Panc1 (cell line): ENCODE results near the gene EVI5. TPM values are rescaled to one million over a fixed set of nuclear protein-coding genes. Genes with fewer than 3 reads are reported as not detected.

Experiments
- ATAC-seq: fragments of 200-7000 bp; cut with Tn5 transposase; 2 replicates; pipeline ENCODE4 v1.9.1; 2020; ENCODE audit warnings: mild to moderate bottlenecking, moderate library complexity
- BruUV-seq: library from RNA; stranded (reverse); fragments of 400-500 nt; replicated peaks from 2 replicates; lab custom pipeline; 2021; lab: Mats Ljungman, UMichigan
- CTCF ChIA-PET: fragments of 300-600 bp; sonication (Branson Sonifier 250); formaldehyde crosslinking; loops from one replicate; lab custom pipeline; 2022; ENCODE audit warnings: antibody characterized with exemption; lab: Charles Lee
- POLR2A ChIA-PET: fragments of 300-600 bp; sonication (Branson Sonifier 250); formaldehyde crosslinking; loops from one replicate; lab custom pipeline; 2022; ENCODE audit warnings: antibody characterized with exemption; lab: Charles Lee
- DNase-seq: peaks from one replicate; pipeline ENCODE4 v3.0.0-alpha.2; 2010; ENCODE audit warnings: low read depth, low spot score
- H3K27ac ChIP-seq: 2 replicates; pipeline ENCODE4 v1.5.1; 2011; ENCODE audit warnings: mild to moderate bottlenecking, low read length, inconsistent platforms
- H3K27me3 ChIP-seq: fragments of 200-500 bp; sonication (Bioruptor generic); 2 replicates; pipeline ENCODE4 v1.6.0; 2014; ENCODE audit warnings: low read length, inconsistent platforms; ENCODE audit not compliant: control insufficient read depth, insufficient read depth
- H3K36me3 ChIP-seq: fragments of 200-500 bp; sonication (Bioruptor generic); 2 replicates; pipeline ENCODE4 v1.5.1; 2014; ENCODE audit warnings: inconsistent platforms, mild to moderate bottlenecking, low read length, moderate library complexity; ENCODE audit not compliant: control insufficient read depth, insufficient read depth
- H3K4me1 ChIP-seq: 2 replicates; pipeline ENCODE4 v1.5.1; 2011; ENCODE audit warnings: inconsistent platforms, mild to moderate bottlenecking, low read length, moderate library complexity; ENCODE audit not compliant: control insufficient read depth, insufficient read depth
- H3K4me3 ChIP-seq, 2 experiments: 2 replicates each; pipeline ENCODE4 v1.5.1; 2011 to 2012; ENCODE audit warnings: low read depth in 2 of 2, low read length in 2 of 2, mild to moderate bottlenecking in 2 of 2, inconsistent platforms in 1 of 2, moderate library complexity in 1 of 2
- H3K9me3 ChIP-seq: fragments of 200-500 bp; sonication (Bioruptor generic); 2 replicates; pipeline ENCODE4 v1.5.1; 2014; ENCODE audit warnings: low read depth, mild to moderate bottlenecking, inconsistent platforms, low read length, moderate library complexity; ENCODE audit not compliant: control insufficient read depth, insufficient read depth
- CTCF ChIP-seq: fragments of 450-650 bp; IDR thresholded peaks from 2 replicates; pipeline ENCODE4 v1.5.1; 2017; ENCODE audit warnings: mild to moderate bottlenecking
- POLR2AphosphoS5 ChIP-seq: IDR thresholded peaks from 2 replicates; pipeline ENCODE4 v1.6.1; 2012; ENCODE audit warnings: mild to moderate bottlenecking, low read depth, low read length, moderate library complexity
- REST ChIP-seq, 2 experiments: IDR thresholded peaks; 2 replicates each; pipeline ENCODE4 v1.6.1; 2011 to 2012; ENCODE audit warnings: low read depth in 2 of 2, control low read depth in 1 of 2, low read length in 1 of 2, mild to moderate bottlenecking in 1 of 2, moderate library complexity in 1 of 2; ENCODE audit not compliant: insufficient read depth in 1 of 2
- SIN3A ChIP-seq: IDR thresholded peaks from 2 replicates; pipeline ENCODE4 v1.6.1; 2012; ENCODE audit warnings: low read depth, mild to moderate bottlenecking, low read length, moderate library complexity, borderline replicate concordance; ENCODE audit not compliant: insufficient read depth
- TCF7L2 ChIP-seq: IDR thresholded peaks from 2 replicates; pipeline ENCODE4 v1.6.1; 2011; ENCODE audit warnings: mild to moderate bottlenecking, low read depth, low read length, inconsistent platforms
- in situ Hi-C: cut with HindIII; loops from 2 replicates; pipeline ENCODE4 v1.10.0; 2016; ENCODE audit warnings: low sequenced_read_pairs, low pct_unique_long_range_greater_than_20kb
- intact Hi-C: fragments of 100-400 bp; cut with micrococcal nuclease; formaldehyde crosslinking; loops from one replicate; pipeline ENCODE4 v1.10.0; 2022; ENCODE audit not compliant: unreplicated experiment
- total RNA-seq: library from RNA; stranded (reverse); gene quantifications from one replicate; pipeline ENCODE4 v1.2.1, GENCODE V29; 2021; ENCODE audit not compliant: unreplicated experiment

Gene EVI5
- total RNA-seq, 1 experiment from 2014 or later: 21.2 TPM

DNA sequence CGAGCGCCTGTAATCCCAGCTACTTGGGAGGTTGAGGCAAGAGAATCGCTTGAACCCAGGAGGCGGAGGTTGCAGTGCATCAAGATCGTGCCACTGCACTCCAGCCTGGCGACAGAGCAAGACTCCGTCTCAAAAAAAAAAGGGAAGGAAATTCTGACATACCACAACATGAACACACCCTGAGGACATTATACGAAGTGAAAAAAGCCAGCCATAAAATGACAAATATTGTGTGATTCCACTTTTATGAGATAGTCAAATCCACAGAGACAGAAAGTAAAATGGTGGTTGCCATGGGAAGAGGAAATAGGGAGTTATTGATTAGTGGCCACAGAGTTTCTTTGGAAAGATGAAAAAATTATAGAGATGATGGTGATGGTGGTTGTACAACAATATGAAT, 41.7 kb downstream of the EVI5 start:
- no peaks in the 10 kb centered on the region for H3K9me3 ChIP-seq
- H3K27me3 ChIP-seq: no peaks in the 10 kb centered on the region
- no peaks in the 10 kb centered on the region for H3K36me3 ChIP-seq
- intact Hi-C loops (no loop called here), in situ Hi-C loops (no loop called here)
- ATAC-seq: no peak
- no peak for TF ChIP-seq TCF7L2
- TF ChIP-seq SIN3A: no peak
- TF ChIP-seq POLR2AphosphoS5: no peak
- TF ChIP-seq CTCF: no peak
- TF ChIP-seq REST (IDR thresholded peaks at IDR 0.05; ENCODE audit: insufficient read depth in 1 of 2, low read depth in 2 of 2, low read length in 1 of 2): no peak
- no peak for DNase-seq
- no peaks in the 10 kb centered on the region for H3K4me1 ChIP-seq
- ChIA-PET POLR2A (no interaction called here), CTCF (no interaction called here)
- no peak overlapping the region for H3K27ac ChIP-seq
- no peak overlapping the region for H3K4me3 ChIP-seq
- BruUV-seq: no TSS peak

- intact Hi-C loops: no loop called here
- Histone ChIP-seq H3K4me3 (no peak overlapping the region), H3K36me3 (no peaks in the 10 kb centered on the region), H3K27me3 (no peaks in the 10 kb centered on the region), H3K27ac (no peak overlapping the region), H3K9me3 (no peaks in the 10 kb centered on the region), H3K4me1 (no peaks in the 10 kb centered on the region)
- CTCF ChIA-PET: no interaction called here
- TF ChIP-seq REST (IDR thresholded peaks at IDR 0.05; ENCODE audit: insufficient read depth in 1 of 2, low read depth in 2 of 2, low read length in 1 of 2): no peak
- no peak for TF ChIP-seq CTCF
- no peak for TF ChIP-seq TCF7L2
- TF ChIP-seq SIN3A: no peak
- DNase-seq (no peak), ATAC-seq (no peak)
- in situ Hi-C loops: no loop called here
- no TSS peak for BruUV-seq
- POLR2A ChIA-PET: no interaction called here
These were observed 45.0 kb downstream of the EVI5 start for GRCh38 chr1:92739669-92740524.
